Glutamatergic neuron (in vitro differentiated cells): ENCODE data around the gene DNAAF8. TPM values are rescaled to one million over a fixed set of nuclear protein-coding genes. Genes with fewer than 3 reads are reported as not detected.

ENCODE experiments used
- DNase-seq: peaks from one replicate; pipeline ENCODE4 v3.0.0; 2022
- H3K27ac Mint-ChIP-seq: one replicate; pipeline ENCODE4 v1.8.0; 2020; ENCODE audit warnings: mild to moderate bottlenecking, mixed read lengths, inconsistent platforms; ENCODE audit not compliant: unreplicated experiment
- H3K27me3 Mint-ChIP-seq: one replicate; pipeline ENCODE4 v1.8.0; 2020; ENCODE audit warnings: mild to moderate bottlenecking, moderate library complexity, mixed read lengths, inconsistent platforms; ENCODE audit not compliant: unreplicated experiment
- H3K36me3 Mint-ChIP-seq: one replicate; pipeline ENCODE4 v1.8.0; 2020; ENCODE audit warnings: mild to moderate bottlenecking, mixed read lengths, inconsistent platforms; ENCODE audit not compliant: unreplicated experiment
- H3K4me1 Mint-ChIP-seq: one replicate; pipeline ENCODE4 v1.8.0; 2020; ENCODE audit warnings: mild to moderate bottlenecking, low read depth, mixed read lengths, inconsistent platforms; ENCODE audit not compliant: unreplicated experiment
- H3K4me3 Mint-ChIP-seq: one replicate; pipeline ENCODE4 v1.8.0; 2020; ENCODE audit warnings: mild to moderate bottlenecking, mixed read lengths, inconsistent platforms; ENCODE audit not compliant: unreplicated experiment
- H3K9me3 Mint-ChIP-seq: one replicate; pipeline ENCODE4 v1.8.0; 2020; ENCODE audit warnings: mild to moderate bottlenecking, moderate library complexity, mixed read lengths, inconsistent platforms; ENCODE audit not compliant: unreplicated experiment
- total RNA-seq: library from RNA; stranded (reverse); fragmentation: NEBNext Ultra II Directional; extraction: Animal tissue kit (Norgen Biotek cat#: 25700); gene quantifications from one replicate; pipeline ENCODE4 v1.2.1, GENCODE V29; 2021; ENCODE audit not compliant: unreplicated experiment
- TF ChIP-seq, protein P1 (sequence below): fragments of 200-600 bp; sonication (generic); IDR thresholded peaks from one replicate; pipeline ENCODE4 v1.5.0; 2021; ENCODE audit not compliant: partially characterized antibody, unreplicated experiment

DNAAF8 gene
- total RNA-seq, 1 donor from 2014 or later = 0.59 TPM

DNA sequence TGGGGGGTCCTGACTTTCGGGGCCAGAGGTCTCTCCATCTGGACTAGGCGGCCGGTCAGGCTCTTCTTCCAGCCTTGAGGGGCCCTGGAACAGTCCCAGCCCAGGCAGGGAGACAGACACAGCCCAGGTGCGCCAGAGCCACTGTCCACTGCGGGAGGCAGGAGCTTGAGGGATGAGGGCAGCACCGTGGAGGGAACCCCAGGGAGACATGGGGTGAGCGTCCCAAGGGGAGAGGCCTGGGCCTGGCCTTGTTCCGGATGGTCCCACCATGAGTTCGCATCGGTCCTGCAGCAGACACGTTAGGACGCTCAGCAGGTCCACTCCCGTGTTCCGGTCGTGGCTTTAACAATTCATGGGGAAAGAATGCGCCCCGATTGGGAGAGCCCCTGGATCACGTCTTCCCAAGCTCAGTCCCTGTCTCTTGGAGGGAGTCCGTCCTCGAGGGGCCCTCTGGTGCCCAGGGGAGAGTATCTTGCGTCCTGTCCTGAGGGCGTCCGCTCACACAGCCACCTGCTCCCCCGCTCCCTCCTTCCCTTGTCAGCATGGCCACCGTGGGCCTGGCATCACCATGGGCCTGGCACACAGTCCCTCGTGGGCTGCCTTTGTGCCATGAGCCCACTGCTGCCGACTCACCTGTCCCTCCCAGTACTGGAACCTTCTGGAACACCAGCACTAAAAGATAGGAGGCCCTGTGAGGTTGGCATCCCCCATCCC, 47.7 kb upstream of the DNAAF8 start:
- DNase-seq = no peak
- TF ChIP-seq, protein P1, sequence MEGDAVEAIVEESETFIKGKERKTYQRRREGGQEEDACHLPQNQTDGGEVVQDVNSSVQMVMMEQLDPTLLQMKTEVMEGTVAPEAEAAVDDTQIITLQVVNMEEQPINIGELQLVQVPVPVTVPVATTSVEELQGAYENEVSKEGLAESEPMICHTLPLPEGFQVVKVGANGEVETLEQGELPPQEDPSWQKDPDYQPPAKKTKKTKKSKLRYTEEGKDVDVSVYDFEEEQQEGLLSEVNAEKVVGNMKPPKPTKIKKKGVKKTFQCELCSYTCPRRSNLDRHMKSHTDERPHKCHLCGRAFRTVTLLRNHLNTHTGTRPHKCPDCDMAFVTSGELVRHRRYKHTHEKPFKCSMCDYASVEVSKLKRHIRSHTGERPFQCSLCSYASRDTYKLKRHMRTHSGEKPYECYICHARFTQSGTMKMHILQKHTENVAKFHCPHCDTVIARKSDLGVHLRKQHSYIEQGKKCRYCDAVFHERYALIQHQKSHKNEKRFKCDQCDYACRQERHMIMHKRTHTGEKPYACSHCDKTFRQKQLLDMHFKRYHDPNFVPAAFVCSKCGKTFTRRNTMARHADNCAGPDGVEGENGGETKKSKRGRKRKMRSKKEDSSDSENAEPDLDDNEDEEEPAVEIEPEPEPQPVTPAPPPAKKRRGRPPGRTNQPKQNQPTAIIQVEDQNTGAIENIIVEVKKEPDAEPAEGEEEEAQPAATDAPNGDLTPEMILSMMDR = no peak
- H3K36me3 Mint-ChIP-seq = no peaks in the 10 kb centered on the region
- peaks cover 4% of the 10 kb centered on the region for H3K4me1 Mint-ChIP-seq
- H3K27me3 Mint-ChIP-seq = peaks cover 15% of the 10 kb centered on the region
- no peak overlapping the region for H3K27ac Mint-ChIP-seq
- no peak overlapping the region for H3K4me3 Mint-ChIP-seq
- peaks cover 6% of the 10 kb centered on the region for H3K9me3 Mint-ChIP-seq

DNA sequence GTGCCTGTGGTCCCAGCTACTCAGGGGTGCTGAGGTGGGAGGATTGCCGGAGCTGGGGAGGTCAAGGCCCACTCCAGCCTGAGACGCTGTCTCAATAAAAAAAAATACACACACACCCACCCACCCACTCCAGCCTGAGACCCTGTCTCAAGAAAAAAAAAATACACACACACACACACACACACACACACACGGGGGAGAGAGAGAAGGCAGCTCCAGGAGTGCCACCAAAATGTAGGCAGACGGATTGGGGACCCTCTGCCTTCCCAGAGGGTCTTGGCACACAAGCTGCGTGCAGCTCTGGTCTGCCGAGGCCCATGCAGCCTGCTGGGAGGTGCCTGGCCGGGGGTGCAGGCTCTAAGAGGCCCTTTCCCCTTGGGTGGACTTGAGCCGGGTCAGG, 46.9 kb upstream of the DNAAF8 start:
- no peak overlapping the region for H3K4me3 Mint-ChIP-seq
- no peaks in the 10 kb centered on the region for H3K36me3 Mint-ChIP-seq
- no peak for DNase-seq
- peaks cover 4% of the 10 kb centered on the region for H3K4me1 Mint-ChIP-seq
- no peak overlapping the region for H3K27ac Mint-ChIP-seq
- peaks cover 14% of the 10 kb centered on the region for H3K27me3 Mint-ChIP-seq
- peaks cover 6% of the 10 kb centered on the region for H3K9me3 Mint-ChIP-seq
- TF ChIP-seq, protein P1 = no peak

DNA sequence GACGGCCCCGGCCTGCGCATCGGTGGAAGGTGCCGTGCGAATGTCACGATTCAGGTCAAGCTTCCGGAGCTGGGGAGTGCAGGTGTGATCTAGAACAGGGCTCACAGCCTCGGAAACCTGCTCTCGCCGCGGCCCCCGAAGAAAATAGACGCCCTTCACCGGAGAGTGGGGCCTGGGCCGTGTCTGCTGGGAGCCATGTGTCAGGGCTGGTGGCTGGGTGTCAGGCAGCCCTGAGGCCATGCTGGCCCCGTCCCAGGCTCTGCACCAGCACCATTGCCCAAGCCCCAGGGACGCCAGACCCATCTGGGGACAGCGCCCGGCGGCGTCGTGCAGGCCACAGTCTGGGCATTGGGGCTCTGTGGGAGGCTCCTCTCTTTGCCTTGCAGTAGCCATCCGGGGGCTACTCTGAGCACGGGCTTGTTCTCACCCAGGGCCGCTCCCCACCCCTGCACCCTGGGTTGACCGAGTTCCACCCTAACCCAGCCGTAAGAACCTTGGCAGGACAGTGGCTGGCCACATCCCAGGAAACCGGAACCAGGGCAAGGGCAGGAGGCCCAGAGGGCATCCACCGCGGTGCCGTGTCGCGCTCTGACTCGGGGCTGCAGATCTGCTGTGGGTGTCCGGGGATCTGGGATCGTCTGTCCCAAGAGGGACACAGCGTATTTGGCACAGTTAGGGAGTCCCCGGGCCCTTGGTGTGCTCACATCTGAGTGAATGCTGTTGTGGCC, 46.2 kb upstream of the DNAAF8 start:
- Mint-ChIP-seq H3K27ac (no peak overlapping the region), H3K36me3 (no peaks in the 10 kb centered on the region), H3K4me1 (peaks cover 4% of the 10 kb centered on the region), H3K4me3 (no peak overlapping the region), H3K9me3 (peaks cover 8% of the 10 kb centered on the region), H3K27me3 (peaks cover 17% of the 10 kb centered on the region)
- TF ChIP-seq, protein P1 = no peak
- DNase-seq = no peak

DNA sequence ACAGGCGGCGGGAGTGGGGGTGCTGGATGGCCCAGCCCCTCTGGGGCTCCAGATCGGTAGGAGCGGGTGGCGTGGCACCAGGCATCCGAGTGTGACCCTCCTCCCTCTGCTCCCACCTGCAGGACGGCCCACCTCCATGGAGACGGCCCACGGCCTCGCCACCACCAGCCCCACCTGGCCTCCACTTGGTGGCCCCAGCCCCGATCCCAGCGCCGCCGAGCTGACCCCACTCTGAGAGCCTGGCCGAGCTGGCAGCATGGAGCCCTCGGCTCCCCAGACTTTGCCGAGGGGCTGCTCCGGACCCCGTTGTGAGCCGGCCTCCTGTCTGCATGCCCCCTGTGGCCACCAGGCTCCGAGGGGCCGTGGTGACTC, 45.7 kb upstream of the DNAAF8 start:
- H3K4me1 Mint-ChIP-seq = peaks cover 4% of the 10 kb centered on the region
- no peak overlapping the region for H3K27ac Mint-ChIP-seq
- H3K9me3 Mint-ChIP-seq = peaks cover 8% of the 10 kb centered on the region
- TF ChIP-seq, protein P1 = no peak
- no peaks in the 10 kb centered on the region for H3K36me3 Mint-ChIP-seq
- H3K4me3 Mint-ChIP-seq = no peak overlapping the region
- H3K27me3 Mint-ChIP-seq = peaks cover 15% of the 10 kb centered on the region
- no peak for DNase-seq

DNA sequence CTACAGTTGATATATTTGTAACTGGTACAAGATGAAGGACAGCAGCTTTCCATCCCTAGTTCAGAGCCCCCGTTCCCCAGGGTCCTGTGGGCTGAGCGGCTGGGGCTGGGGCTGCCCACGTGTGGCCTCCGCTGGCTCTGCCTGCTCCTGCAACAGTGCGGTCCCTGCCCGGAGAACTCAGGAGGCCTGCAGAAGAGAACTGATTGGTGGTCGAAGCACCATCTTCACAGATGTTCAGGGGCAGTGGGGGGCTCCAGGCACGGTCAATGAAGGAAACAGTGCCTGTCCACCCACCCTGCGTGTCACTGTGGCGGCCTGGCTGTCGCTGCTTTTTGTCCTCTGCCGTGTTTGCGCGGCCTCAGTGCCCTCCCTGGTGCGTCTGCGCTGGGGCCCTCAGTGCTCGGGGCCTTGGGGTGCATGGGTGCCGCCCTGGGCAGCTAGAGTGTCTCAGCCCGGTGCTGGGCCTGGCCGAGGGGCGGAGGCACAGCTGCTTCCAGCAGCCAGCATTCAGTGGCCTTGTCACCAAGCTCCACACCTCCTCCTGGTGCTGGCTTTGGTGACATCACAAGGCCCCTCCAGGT, 45.2 kb upstream of the DNAAF8 start:
- H3K27ac Mint-ChIP-seq = no peak overlapping the region
- peaks cover 8% of the 10 kb centered on the region for H3K9me3 Mint-ChIP-seq
- TF ChIP-seq, protein P1 = no peak
- H3K36me3 Mint-ChIP-seq = no peaks in the 10 kb centered on the region
- H3K27me3 Mint-ChIP-seq = peaks cover 15% of the 10 kb centered on the region
- H3K4me1 Mint-ChIP-seq = peaks cover 4% of the 10 kb centered on the region
- H3K4me3 Mint-ChIP-seq = no peak overlapping the region
- DNase-seq = no peak
